ENCODE measurements around the gene CNRIP1.
"Not testable (repeated sequence)": the region's sequence is repeated elsewhere in the genome, so short reads cannot be mapped to it uniquely, and the experiment has no call there.

CNRIP1 gene, protein sequence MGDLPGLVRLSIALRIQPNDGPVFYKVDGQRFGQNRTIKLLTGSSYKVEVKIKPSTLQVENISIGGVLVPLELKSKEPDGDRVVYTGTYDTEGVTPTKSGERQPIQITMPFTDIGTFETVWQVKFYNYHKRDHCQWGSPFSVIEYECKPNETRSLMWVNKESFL

DNA sequence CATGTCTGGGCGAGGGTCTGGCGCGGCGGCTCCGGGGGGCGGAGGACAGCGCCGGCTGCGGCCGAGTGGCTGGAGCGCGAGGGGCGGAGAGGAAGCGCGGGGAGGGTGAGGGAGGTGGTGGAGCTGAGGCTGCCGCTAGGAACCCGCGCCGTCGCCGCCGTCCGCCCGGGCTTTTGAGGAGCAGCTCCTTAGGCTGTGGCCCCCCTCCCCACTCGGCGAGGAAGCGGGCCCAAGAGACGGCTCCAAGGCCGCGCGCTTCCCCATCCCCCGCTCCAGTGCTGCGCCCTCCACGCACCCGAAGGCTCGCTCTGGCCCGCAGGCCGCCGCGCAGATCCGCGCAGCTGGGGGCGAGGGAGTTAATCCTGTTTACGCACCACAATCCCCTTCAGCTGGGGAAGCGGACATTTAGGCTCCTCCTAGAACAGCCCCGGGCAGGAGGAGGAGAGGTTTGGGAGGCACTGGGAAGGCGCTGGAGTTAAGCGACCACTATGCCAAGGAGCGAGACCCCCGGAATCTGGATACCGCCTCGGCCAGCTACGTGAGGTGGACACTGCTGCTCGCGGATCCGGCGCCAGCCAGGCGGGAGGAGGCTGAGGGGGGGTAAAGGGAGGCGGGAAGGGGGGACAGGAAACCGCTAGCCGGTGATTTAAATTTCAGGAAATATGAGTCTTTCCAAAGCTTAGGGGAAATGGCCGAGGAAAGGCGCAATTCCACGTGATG lies at the start of gene CNRIP1:
CNRIP1 (minus strand) TSS at position 552 of the 720 bp plus-strand sequence; CDS start at position 3, 549 bp downstream.
- peak; percentile 49 for DNase-seq

DNA sequence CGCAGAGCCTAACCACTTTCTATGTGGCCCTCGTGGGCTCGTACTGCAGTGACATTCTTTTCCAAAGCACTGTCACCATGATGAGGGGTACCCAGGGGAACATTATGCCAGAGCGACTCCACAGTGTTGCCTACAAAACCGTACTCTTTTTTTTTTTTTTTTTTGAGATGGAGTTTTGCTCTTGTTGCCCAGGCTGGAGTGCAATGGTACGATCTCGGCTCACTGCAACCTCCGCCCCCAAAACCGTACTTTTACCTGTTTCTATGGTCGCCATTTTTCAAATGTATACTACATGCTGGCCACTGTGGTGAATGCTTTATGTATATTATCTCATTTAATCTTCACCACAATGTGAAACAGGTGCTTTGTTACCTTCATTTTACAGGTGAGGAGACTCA lies 49.6 kb upstream of the CNRIP1 start:
- no peak for DNase-seq

DNA sequence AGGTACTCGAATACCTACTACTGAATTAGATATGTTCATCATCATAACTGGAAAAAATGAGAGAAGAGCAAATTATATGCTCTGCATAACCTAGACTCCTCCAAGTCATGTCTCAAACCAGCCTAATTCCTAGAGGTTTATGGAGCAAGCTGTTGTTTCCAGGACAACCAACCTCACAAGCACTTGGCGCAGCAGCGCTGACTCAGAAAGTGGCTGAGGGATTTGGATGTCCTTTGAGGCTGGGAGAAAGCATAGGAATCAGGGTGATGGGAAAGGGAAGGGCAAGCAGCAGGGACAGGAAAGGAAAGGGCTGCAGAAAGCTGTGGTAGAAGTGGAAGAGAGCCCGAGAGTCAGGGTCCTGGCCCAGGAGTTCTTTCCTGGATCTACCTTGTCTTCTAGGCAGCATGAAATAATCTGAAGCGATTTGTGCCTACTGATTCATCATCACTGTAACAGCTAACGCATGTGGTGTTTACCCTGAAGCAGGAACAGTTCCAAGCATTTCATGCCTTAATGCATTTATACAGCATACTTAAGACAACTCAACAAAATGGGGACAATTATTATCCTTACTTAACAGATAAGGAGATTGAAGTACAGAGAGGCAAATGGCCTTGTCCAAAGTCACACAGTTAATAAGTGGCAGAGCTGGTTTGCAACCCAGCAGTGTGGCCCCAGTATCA lies 49.0 kb upstream of the CNRIP1 start:
- no peak for DNase-seq

DNA sequence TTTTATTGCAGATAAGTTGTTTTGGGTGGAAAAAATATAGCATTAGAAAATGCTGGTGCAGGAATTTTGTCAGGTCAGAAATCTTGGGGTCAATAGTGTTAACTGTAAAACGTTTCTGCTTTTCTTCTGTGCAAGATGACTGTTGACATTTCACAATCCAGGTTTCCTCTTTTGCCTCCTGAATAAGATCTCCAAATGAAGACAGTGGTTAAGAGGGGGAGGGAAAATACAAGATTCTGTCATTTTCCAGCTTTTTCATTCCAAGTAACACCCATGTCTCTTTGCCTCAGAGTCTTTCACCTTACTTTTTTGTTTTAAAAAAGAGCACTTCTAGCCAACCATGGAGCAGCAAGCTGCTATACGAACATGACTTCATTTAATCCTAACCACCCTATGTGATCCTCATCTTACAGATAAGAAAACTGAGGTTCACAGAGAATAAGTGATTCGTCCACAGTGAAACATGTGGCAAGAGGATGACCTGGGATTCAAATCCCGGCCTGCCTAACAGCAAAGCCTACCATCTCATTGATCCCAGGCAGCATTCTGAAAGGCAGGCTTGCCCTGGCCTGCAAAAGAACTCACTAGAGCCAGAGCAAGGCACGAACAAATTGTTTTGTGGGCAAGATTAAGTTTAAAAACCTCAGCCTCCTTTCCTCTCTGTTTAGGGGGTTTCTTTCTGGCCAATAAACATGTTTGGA lies 48.4 kb upstream of the CNRIP1 start:
- DNase-seq: no peak

DNA sequence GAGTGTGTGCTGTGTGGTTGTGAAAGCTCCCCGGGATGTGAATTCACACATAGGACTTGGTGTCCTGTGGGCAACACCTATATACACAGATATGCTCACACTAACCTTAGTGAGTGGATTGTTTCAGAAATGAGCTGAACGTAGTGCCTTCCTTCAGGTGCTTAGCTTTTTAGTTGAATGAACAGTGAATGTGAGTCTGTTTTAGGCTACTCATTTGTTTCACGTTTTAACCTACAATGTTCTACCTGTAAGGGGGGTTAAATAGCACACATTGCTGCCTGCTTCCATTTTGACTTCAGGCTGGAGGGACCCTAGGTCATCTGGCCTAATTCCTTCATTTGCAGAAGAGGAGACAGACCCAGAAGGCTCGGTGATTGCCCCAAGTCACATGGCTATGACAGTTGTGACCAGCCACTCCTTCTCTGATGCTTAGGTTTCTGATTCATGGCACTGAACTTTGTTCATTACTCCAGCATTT lies 46.4 kb upstream of the CNRIP1 start:
- no peak for DNase-seq

DNA sequence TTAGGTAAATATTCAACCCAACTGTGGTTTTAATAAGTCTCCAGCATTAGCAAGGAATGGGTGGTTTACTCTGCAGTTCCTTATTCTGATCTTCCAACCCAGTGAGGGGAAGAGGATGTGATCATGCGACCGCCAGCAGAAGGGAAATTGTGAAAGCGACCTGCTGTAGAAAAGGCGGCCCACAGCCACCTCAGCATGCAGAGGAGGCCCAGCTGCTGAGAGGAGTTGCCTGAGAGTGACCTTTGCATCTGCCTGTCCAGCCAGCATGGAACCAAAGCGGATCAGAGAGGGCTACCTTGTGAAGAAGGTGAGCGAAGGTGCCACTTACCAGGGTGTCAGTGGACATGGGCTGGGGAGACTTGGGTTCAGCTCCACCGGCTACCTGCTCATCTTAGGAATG lies 45.3 kb upstream of the CNRIP1 start, which contains the start of gene PLEK:
PLEK (plus strand) TSS at position 196 of the 400 bp plus-strand sequence; CDS start at position 266, 70 bp downstream.
- no peak for DNase-seq

DNA sequence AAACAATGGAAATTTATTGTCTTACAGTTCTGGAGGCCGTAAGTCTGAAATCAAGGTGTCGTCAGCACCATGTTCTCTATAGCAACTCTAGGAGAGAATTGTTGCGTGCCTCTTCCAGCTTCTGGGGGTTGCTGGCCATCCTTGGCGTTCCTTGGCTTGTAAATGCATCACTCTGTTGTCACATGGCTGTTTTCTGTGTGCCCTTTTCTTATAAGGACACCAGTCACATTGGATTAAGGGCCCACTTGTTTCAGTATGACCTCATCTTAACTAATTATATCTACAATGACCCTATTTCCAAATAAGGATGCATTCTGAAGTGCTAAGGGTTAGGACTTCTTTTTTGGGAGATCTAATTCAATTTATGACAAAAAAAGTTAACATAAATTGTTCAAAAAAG lies 44.0 kb upstream of the CNRIP1 start:
- DNase-seq: no peak

DNA sequence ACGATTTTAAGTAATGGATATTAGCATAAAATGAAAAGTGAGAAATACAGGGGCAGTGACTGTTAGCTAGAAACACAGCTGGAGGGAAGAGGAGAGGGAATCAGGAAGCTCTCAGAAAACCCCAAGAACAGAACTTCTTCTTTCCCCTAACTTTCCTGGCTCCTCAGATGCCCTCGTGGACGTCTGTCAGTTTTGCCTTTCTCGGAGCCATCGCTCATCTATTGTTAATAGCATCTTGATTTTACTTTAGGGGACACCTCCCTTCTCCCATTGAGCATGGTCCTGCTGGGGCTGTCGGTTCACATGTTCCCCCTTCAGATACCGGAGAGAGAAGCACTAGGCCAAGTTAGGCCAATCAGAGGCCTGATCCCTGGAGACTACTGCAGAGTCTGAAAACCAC lies 43.0 kb upstream of the CNRIP1 start:
- no peak for DNase-seq

DNA sequence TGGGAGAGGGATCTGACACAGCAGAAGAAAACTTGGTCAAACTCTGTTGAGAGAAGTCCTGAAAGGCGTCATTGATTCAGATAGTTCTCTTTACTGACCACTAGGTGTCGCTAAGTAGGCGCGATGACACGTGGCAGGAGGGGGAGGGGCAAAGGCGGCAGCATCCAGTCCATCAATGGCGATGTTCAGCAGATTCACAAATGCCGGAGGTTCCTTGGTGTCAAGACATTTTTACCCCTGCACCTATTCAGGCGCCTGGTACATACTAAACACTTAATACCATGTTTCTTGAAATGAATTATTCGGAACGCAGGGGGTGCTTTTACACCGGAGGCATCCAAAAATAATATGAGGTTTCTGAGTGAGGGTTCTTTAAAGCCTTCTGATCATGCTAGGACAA lies 42.3 kb upstream of the CNRIP1 start:
- peak; percentile 52 for DNase-seq

DNA sequence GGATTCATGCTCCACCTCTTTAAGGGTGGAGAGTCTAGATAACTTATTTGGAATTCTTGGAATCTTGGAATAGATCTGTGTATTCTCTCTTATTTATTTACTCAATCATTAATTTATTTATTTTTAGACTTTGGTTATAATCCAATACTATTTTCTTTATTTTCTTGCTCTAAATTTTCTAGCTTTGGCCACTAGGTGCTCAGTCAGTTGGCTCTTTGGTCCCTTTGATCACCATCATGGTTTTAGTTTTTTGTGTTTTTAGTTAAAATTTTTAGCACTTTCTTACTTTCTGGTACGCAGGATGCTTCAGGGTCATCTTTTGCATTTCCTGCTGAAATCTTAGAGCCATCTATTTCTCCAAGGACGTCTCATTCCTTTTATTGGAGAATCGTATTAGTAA lies 40.1 kb upstream of the CNRIP1 start:
- DNase-seq: no peak

DNA sequence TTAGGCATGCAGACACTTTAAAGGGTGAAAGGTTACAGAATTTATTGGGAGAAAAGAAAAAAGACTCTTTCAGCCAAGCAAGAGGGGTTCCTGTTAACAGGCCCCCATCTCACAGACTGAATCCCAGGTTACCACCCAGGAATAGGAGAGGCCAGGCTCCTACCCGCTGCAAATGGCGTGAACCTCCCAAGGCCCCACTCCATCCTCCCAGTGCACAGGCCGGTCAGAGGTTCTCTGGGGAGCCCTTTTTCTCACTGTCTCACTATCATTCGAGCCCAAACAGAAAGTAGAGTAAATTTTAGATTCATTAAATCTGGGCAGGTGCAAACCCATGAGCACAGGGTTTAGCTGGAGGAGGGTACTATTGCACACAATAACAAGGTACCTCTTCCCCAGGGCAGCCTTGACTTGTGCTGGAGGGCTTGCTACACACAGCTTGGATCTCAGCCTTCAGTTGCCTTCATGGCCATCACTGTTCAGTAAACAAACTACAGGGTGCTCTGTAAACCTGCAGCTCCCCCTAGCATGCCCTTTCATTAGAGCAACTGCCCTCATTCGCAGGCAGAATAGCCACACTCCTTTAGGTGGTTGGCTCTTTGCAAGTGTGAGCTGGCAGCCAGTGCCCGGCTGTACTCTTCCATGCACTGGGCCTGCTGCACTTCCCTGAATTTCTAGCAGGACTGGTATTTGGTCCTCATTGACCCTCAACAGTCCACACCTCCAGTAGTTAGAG lies 38.0 kb upstream of the CNRIP1 start:
- peak; percentile 18 for DNase-seq

DNA sequence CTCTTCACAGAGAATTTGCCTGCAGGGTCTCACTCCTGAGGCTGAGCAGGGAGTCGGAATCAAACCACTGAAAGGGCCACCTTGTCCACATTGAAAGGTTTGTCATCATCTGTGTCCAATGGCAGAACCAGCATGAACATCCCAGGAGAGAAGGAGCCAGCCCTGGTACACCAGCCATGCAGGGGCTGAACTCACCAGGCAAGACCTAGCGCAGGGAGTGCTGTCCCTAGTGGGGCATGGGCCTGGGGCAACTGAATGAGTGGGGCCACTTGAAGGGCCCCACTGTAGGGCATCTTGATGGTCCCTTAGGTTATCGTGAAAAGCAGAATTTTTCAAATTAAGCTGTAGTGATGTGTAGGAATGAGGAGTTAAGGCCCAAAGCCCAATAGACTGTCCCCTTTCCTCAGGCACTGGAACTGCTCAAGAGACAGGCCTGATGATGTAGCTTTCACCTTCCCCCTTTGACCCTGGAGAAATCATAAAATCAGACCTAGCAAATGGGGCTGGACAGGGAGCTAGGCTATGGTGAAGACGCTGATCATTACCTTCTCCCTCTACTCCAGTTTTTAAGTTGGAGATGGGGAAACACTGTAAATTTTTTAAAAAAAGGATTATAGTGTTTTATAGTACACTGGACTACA lies 37.0 kb upstream of the CNRIP1 start:
- no peak for DNase-seq

DNA sequence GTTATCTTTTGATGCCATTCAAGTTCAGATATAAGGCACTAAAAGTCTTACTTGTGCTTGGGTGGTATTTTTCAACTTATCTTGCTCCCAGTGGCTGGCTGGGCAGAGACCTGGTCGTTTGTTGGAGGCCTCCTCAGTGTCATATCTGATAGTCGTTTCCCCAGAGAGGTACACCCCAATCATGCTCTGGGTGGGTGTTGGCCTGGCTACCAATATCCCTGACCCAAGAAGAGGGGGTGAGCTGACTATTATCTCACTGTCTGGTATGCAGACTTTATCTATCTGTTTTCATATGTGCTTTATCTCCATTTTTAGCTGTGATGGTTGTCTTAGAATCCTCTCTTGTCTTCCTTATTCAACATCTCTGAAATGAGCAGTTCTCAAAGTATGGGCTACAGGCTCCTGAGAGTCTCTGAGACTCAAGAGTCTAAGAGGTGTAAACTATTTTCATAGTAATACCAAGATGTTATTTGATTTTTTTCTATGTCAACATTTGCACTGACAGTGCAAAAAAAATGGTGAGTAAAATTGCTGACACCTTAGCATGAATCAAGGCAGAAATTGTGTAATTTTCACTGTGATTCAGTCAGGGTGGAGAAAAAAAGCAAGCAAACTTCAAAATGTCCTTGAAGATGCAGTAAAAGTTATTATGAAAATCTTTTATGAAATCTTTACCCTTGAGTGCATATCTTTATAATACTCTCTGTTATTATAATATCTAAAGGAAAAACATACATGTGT lies 33.1 kb upstream of the CNRIP1 start:
- no peak for DNase-seq

DNA sequence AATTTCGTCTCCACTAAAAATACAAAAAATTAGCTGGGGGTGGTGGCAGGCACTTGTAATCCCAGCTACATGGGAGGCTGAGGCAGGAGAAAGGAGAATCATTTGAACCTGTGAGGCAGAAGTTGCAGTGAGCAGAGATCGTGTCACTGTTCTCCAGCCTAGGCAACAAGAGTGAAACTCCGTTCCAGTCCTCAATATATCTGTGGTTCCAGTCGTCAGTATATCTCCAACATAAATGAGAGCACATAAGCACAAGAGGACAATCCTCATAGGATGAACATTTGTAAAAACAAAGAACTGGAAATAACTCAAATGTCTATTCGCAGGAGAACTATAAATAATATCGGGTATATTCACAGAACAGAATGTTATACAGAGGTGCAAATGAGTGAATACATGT lies 32.2 kb upstream of the CNRIP1 start:
- DNase-seq: no peak

DNA sequence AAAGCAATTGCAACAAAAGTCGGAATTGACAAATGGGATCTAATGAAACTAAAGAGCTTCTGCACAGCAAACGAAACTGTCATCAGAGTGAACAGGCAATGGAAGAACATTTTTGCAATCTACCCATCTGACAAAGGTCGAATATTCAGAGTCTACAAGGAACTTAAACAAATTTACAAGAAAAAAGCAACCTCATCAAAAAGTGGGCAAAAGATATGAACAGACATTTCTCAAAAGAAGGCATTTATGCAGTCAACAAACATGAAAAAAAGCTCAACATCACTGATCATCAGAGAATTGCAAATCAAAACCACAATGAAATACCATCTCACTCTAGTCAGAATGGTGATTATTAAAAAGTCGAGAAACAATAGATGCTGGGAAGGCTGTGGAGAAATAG lies 29.3 kb upstream of the CNRIP1 start:
- not testable (repeated sequence) for DNase-seq

DNA sequence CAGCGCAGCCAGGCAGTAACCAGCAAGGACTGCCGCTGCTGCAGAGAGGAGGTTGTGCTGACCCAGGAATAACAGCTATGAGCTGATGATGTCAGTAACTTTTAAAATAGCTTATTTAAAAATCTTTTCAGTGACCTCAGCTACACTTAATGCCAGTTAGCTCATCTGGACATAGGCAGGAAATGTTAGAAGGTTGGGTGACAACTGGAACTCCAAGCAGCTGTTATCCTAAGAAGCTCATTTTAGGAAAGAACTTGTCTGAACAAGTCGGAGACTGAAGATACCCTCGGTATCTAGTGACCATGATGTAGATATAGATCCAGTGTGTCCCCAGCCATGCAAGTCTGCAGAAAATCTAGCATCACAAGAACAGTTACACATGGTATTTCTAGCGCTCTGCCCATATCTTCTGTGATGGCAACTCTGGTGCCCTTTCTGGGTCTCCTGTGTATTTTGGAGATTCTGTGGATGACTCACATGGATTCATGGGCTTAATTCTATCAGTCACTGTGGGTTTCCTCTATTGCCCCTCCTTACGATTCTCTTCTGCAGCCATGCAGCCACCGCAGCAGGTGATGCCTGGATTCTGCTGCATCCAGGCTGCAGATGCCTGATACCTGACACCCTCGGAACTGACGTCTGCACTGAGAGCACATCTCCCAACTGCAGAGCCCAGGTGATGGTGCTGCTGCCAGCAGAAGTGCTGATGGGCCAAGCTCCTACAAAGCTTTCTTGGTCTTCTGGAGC lies 25.6 kb upstream of the CNRIP1 start:
- DNase-seq: no peak

DNA sequence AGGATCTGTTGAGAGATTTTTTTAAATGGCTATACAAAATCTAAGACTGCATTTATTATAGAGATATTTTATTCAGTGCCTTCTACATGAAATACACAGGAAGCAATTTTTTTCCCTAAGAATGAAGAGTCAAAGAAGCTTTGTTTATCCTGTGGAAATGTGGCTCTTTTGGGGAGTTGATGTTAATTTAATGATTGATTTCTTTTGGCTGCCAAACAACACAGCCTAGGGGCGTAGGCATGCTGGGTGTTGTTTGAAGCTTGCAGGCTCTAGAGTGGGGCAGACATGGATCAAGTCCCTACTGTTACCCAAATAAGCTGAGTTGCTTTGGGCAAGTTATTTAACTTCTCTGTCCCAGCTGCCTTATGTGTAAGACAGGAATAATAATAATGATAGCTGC lies 24.3 kb upstream of the CNRIP1 start:
- DNase-seq: no peak

DNA sequence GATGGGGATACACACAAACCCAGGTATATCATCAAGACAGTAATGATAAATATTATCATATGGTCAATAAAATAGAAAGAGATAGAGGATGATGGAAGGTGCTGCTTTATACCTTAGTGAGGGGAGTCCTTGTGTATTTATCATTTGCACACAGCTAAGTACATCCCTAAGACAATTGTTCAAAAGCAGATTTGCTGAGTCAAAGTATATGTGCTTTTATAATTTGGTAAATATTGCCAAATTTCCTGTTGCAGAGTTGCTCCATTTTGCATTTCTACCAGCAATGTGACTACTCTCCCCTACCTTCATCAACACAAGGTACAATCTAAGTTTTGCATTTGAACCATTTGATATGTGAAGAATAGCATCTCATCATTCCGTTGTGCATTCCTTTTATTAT lies 22.7 kb upstream of the CNRIP1 start:
- no peak for DNase-seq

DNA sequence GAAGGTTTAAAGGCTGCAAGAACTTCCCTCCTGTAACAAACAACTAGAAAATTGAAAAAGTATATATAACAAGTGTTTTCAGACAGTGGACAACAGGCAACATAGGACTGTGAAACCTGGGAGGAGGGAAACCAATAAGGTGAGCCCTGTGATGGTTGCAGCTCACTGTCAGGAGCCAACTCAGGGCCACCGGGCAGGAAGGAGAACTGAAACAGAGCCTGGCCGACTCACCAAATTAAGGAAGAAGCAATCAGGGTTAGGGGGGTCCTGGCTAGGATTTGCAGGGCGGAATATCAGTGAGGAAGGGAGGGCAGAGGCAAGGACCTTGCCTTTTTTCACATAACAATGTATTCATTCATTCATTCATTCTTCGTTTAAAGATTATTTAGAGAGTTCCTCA lies 21.8 kb upstream of the CNRIP1 start:
- DNase-seq: no peak

DNA sequence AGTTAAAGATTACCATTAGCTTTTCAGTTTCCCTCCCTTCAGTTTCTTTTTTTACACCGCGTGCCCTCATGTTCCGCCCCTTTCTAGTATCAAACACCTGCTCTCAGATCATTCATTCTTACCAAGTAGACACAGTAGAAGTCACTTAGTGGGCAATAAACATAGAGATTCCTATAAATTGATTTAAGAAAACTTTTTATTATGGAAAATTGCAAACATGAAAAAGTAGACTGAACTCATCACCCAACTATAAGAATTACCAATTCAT lies 21.2 kb upstream of the CNRIP1 start:
- DNase-seq: no peak

Data from NCI-H1092 (cell line).